Skeletal muscle tissue (tissue), 4 donors: Measurements from ENCODE around the gene LZTR1. TPM values are rescaled to one million over a fixed set of nuclear protein-coding genes. Genes with fewer than 3 reads are reported as not detected.

Experiments
- H3K27ac ChIP-seq: one replicate; pipeline ENCODE4 v1.7.0; 2013; ENCODE audit warnings: mild to moderate bottlenecking, low read depth, low read length, inconsistent platforms
- H3K27me3 ChIP-seq, 3 donors: one replicate each; pipeline ENCODE4 v1.7.0; 2013; ENCODE audit warnings: low read length in 3 of 3; ENCODE audit not compliant: control insufficient read depth in 3 of 3, insufficient read depth in 3 of 3
- H3K36me3 ChIP-seq, 3 donors: one replicate each; pipeline ENCODE4 v1.7.0; 2013; ENCODE audit warnings: low read length in 3 of 3; ENCODE audit not compliant: control insufficient read depth in 3 of 3, insufficient read depth in 3 of 3
- H3K4me1 ChIP-seq, 3 donors: one replicate each; pipeline ENCODE4 v1.7.0; 2013; ENCODE audit warnings: low read length in 3 of 3, mild to moderate bottlenecking in 3 of 3; ENCODE audit not compliant: control insufficient read depth in 3 of 3, insufficient read depth in 3 of 3
- H3K4me3 ChIP-seq, 3 donors: one replicate each; pipeline ENCODE4 v1.7.0; 2013; ENCODE audit warnings: low read length in 3 of 3
- H3K9ac ChIP-seq, 3 donors: one replicate each; pipeline ENCODE4 v1.7.0; 2013; ENCODE audit warnings: low read length in 3 of 3, mild to moderate bottlenecking in 3 of 3, moderate library complexity in 2 of 3, low read depth in 1 of 3
- H3K9me3 ChIP-seq, 3 donors: one replicate each; pipeline ENCODE4 v1.7.0; 2013; ENCODE audit warnings: low read length in 3 of 3; ENCODE audit not compliant: control insufficient read depth in 3 of 3
- total RNA-seq: library from RNA; depleted of rRNA; stranded (reverse); fragments of >200 nt; gene quantifications from one replicate; pipeline ENCODE4 v1.2.3, GENCODE V29; 2014
- donor health status: Osteomylitis.

Gene LZTR1
- total RNA-seq, 1 donor from 2014 or later: 32.4 TPM

- H3K27me3 ChIP-seq: no peaks in the 10 kb centered on the region
These were observed 13.9 kb downstream of the LZTR1 start for GRCh38 chr22:20996031-20996410.

GRCh38 chr22:20996598-20997535 is 14.8 kb downstream of the LZTR1 start:
- H3K36me3 ChIP-seq: peaks cover 57 to 66% (median 57%) of the 10 kb centered on the region in 3 donors
- H3K4me3 ChIP-seq: no peak overlapping the region
- H3K9me3 ChIP-seq: no peaks in the 10 kb centered on the region
- H3K9ac ChIP-seq: no peak overlapping the region
- no peaks in the 10 kb centered on the region for H3K27me3 ChIP-seq
- peaks cover 15 to 28% (median 22%) of the 10 kb centered on the region in 3 donors for H3K4me1 ChIP-seq
- no peak overlapping the region for H3K27ac ChIP-seq

More at GRCh38 chr22:20996031-20996410, 13.9 kb downstream of the LZTR1 start:
- Histone ChIP-seq H3K9me3 (no peaks in the 10 kb centered on the region), H3K36me3 (peaks cover 61 to 73% (median 64%) of the 10 kb centered on the region in 3 donors), H3K4me1 (peaks cover 10 to 22% (median 16%) of the 10 kb centered on the region in 3 donors), H3K27ac (no peak overlapping the region), H3K4me3 (no peak overlapping the region), H3K9ac (no peak overlapping the region)

- peaks cover 49 to 57% (median 49%) of the 10 kb centered on the region in 3 donors for H3K36me3 ChIP-seq
These were observed 15.6 kb downstream of the LZTR1 start for GRCh38 chr22:20997536-20998257.

GRCh38 chr22:20998411-20999336 is 16.6 kb downstream of the LZTR1 start:
- Histone ChIP-seq H3K4me1 (peaks cover 26 to 40% (median 33%) of the 10 kb centered on the region in 3 donors), H3K27me3 (no peaks in the 10 kb centered on the region), H3K9ac (no peak overlapping the region), H3K4me3 (no peak overlapping the region), H3K9me3 (no peaks in the 10 kb centered on the region), H3K36me3 (peaks cover 41 to 49% (median 44%) of the 10 kb centered on the region in 3 donors), H3K27ac (no peak overlapping the region)

More at GRCh38 chr22:20997536-20998257, 15.6 kb downstream of the LZTR1 start:
- Histone ChIP-seq H3K9ac (no peak overlapping the region), H3K27me3 (no peaks in the 10 kb centered on the region), H3K27ac (no peak overlapping the region), H3K4me3 (no peak overlapping the region), H3K9me3 (no peaks in the 10 kb centered on the region), H3K4me1 (peaks cover 16 to 31% (median 23%) of the 10 kb centered on the region in 3 donors)

GRCh38 chr22:20999350-21000206 is 17.5 kb downstream of the LZTR1 start:
- Histone ChIP-seq H3K36me3 (peaks cover 40 to 44% (median 41%) of the 10 kb centered on the region in 3 donors), H3K27ac (no peak overlapping the region), H3K27me3 (no peaks in the 10 kb centered on the region), H3K9me3 (no peaks in the 10 kb centered on the region), H3K4me3 (no peak overlapping the region), H3K4me1 (peaks cover 30 to 46% (median 37%) of the 10 kb centered on the region in 3 donors), H3K9ac (peak overlapping the region in 2 of 3 donors; percentile 20 to 95)

- Histone ChIP-seq H3K4me1 (peaks cover 30 to 46% (median 37%) of the 10 kb centered on the region in 3 donors), H3K27me3 (no peaks in the 10 kb centered on the region), H3K27ac (peak overlapping the region; percentile 98), H3K4me3 (peak overlapping the region; percentile 87 to 97 (median 94)), H3K9me3 (no peaks in the 10 kb centered on the region), H3K9ac (peak overlapping the region; percentile 95 to 96 (median 95)), H3K36me3 (peaks cover 38 to 41% (median 39%) of the 10 kb centered on the region in 3 donors)
These were observed 18.3 kb downstream of the LZTR1 start for GRCh38 chr22:21000207-21000986.

GRCh38 chr22:21000987-21001600 is 19.0 kb downstream of the LZTR1 start:
- H3K9me3 ChIP-seq: no peaks in the 10 kb centered on the region
- H3K9ac ChIP-seq: peak overlapping the region; percentile 95 to 96 (median 95)
- peak overlapping the region; percentile 87 to 97 (median 94) for H3K4me3 ChIP-seq
- peaks cover 30 to 46% (median 37%) of the 10 kb centered on the region in 3 donors for H3K4me1 ChIP-seq
- H3K27me3 ChIP-seq: no peaks in the 10 kb centered on the region
- H3K36me3 ChIP-seq: peaks cover 35 to 36% (median 35%) of the 10 kb centered on the region in 3 donors
- peak overlapping the region; percentile 98 for H3K27ac ChIP-seq
